Mesothelial cell of epicardium (in vitro differentiated cells): ENCODE results near the gene SCGB3A2. TPM values are rescaled to one million over a fixed set of nuclear protein-coding genes. Genes with fewer than 3 reads are reported as not detected.

ENCODE experiments used
- DNase-seq, 2 experiments: peaks; one replicate each; pipeline ENCODE4 v3.0.0; 2021; ENCODE audit warnings: low spot score in 2 of 2; ENCODE audit not compliant: unreplicated experiment in 2 of 2
- H3K27ac Mint-ChIP-seq: 2 replicates; pipeline ENCODE4 v1.8.0; 2021; ENCODE audit warnings: mixed read lengths
- H3K27me3 Mint-ChIP-seq: 2 replicates; pipeline ENCODE4 v1.8.0; 2021; ENCODE audit warnings: low read depth, mixed read lengths
- H3K36me3 Mint-ChIP-seq: 2 replicates; pipeline ENCODE4 v1.8.0; 2021; ENCODE audit warnings: mixed read lengths
- H3K4me1 Mint-ChIP-seq: 2 replicates; pipeline ENCODE4 v1.8.0; 2021; ENCODE audit warnings: mixed read lengths
- H3K4me3 Mint-ChIP-seq: 2 replicates; pipeline ENCODE4 v1.8.0; 2021; ENCODE audit warnings: mild to moderate bottlenecking, moderate library complexity, mixed read lengths
- H3K9me3 Mint-ChIP-seq: 2 replicates; pipeline ENCODE4 v1.8.0; 2021; ENCODE audit warnings: mixed read lengths
- total RNA-seq: library from RNA; stranded (reverse); gene quantifications from 3 replicates; pipeline ENCODE4 v1.2.1, GENCODE V29; 2021
- TF ChIP-seq, protein P1 (sequence below): fragments of 200-600 bp; sonication (generic); IDR thresholded peaks from one replicate; pipeline ENCODE4 v1.5.0; 2021; ENCODE audit warnings: antibody characterized with exemption; ENCODE audit not compliant: unreplicated experiment

The SCGB3A2 gene
- total RNA-seq, 1 donor from 2014 or later, result not detected

- Mint-ChIP-seq H3K27me3 (peaks cover 4% of the 10 kb centered on the region), H3K4me1 (no peaks in the 10 kb centered on the region), H3K4me3 (no peak overlapping the region), H3K27ac (no peak overlapping the region), H3K9me3 (peaks cover 6% of the 10 kb centered on the region), H3K36me3 (no peaks in the 10 kb centered on the region)
- no peak for DNase-seq
- TF ChIP-seq, protein P1, sequence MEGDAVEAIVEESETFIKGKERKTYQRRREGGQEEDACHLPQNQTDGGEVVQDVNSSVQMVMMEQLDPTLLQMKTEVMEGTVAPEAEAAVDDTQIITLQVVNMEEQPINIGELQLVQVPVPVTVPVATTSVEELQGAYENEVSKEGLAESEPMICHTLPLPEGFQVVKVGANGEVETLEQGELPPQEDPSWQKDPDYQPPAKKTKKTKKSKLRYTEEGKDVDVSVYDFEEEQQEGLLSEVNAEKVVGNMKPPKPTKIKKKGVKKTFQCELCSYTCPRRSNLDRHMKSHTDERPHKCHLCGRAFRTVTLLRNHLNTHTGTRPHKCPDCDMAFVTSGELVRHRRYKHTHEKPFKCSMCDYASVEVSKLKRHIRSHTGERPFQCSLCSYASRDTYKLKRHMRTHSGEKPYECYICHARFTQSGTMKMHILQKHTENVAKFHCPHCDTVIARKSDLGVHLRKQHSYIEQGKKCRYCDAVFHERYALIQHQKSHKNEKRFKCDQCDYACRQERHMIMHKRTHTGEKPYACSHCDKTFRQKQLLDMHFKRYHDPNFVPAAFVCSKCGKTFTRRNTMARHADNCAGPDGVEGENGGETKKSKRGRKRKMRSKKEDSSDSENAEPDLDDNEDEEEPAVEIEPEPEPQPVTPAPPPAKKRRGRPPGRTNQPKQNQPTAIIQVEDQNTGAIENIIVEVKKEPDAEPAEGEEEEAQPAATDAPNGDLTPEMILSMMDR, result no peak
Measured at GRCh38 chr5:147920420-147921030, 42.0 kb downstream of the SCGB3A2 start.

DNA sequence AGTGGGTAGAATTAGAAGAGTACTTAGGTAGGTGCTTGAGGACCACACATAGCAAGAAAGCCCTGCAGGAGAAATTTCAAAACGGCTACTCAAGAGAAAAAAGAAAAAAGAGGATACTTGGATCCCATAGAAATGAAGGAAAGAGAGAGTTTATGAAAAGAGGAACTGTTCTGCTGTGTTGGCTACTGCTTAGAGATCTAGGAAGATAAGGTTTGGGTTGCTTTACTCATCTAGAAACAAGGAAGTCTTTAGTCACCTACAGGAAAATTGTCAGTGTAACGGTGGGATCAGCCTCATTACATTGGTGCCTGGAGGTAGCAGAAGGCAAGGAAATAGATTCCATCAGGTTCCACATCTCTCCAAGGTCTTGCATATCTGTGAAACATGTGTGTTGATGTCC, 42.6 kb downstream of the SCGB3A2 start:
- Mint-ChIP-seq H3K27ac (no peak overlapping the region), H3K9me3 (peaks cover under 1% of the 10 kb centered on the region), H3K4me1 (no peaks in the 10 kb centered on the region), H3K36me3 (no peaks in the 10 kb centered on the region), H3K27me3 (peaks cover 4% of the 10 kb centered on the region), H3K4me3 (no peak overlapping the region)
- no peak for DNase-seq
- TF ChIP-seq, protein P1, result no peak

- Mint-ChIP-seq H3K4me3 (no peak overlapping the region), H3K36me3 (no peaks in the 10 kb centered on the region), H3K27ac (no peak overlapping the region), H3K4me1 (no peaks in the 10 kb centered on the region), H3K27me3 (peaks cover 8% of the 10 kb centered on the region), H3K9me3 (no peaks in the 10 kb centered on the region)
- no peak for DNase-seq
- TF ChIP-seq, protein P1, result no peak
Measured at GRCh38 chr5:147925020-147925419, 46.5 kb downstream of the SCGB3A2 start.

DNA sequence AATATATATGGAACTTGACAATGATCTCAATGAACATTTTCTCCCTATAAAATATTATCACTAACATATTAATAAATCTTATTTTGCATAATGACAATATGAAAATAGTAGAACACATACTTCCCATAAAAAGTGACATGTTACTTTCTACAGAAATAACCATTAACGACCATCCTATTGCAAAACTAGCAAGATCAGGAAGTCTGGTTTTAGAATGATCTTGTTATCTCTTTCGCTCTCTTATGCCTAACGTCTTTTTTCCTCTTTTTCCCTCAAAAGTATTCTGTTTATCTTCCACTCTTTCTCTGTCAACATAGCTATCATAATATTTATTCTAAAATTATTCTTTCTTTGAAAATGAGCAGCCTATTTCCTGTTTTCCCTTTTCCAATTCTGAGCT, 49.4 kb downstream of the SCGB3A2 start:
- no peak overlapping the region for H3K27ac Mint-ChIP-seq

GRCh38 chr5:147930769-147931168, 52.3 kb downstream of the SCGB3A2 start:
- Mint-ChIP-seq H3K36me3 (no peaks in the 10 kb centered on the region), H3K27ac (no peak overlapping the region), H3K27me3 (peaks cover 24% of the 10 kb centered on the region), H3K4me3 (no peak overlapping the region), H3K9me3 (no peaks in the 10 kb centered on the region), H3K4me1 (peaks cover 9% of the 10 kb centered on the region)
- DNase-seq, result no peak
- TF ChIP-seq, protein P1, result no peak

More for the DNA sequence above, 49.4 kb downstream of the SCGB3A2 start:
- no peak for DNase-seq
- H3K27me3 Mint-ChIP-seq, result peaks cover 17% of the 10 kb centered on the region
- H3K4me3 Mint-ChIP-seq, result no peak overlapping the region
- TF ChIP-seq, protein P1, result no peak
- no peaks in the 10 kb centered on the region for H3K9me3 Mint-ChIP-seq
- no peaks in the 10 kb centered on the region for H3K4me1 Mint-ChIP-seq
- no peaks in the 10 kb centered on the region for H3K36me3 Mint-ChIP-seq

Other genes starting within 250 kb of the SCGB3A2 start
- 5.1 to 5.5 TPM (median 5.4 TPM) in 3 replicates for gene JAKMIP2, start 96.0 kb upstream of the SCGB3A2 start, total RNA-seq
- gene SPINK1, start 47.0 kb upstream of the SCGB3A2 start, total RNA-seq, result 1.0 to 3.3 TPM (median 1.4 TPM) in 3 replicates
- 0.42 to 0.59 TPM in 2 of 3 replicates, not detected in the other for gene C5orf46, start 27.8 kb downstream of the SCGB3A2 start, total RNA-seq
- 19.8 to 20.8 TPM (median 19.8 TPM) in 3 replicates for gene SPINK5, start 185.3 kb downstream of the SCGB3A2 start, total RNA-seq